Keratinocyte (primary cell): ENCODE results near the gene CTNNA2. TPM values are rescaled to one million over a fixed set of nuclear protein-coding genes. Genes with fewer than 3 reads are reported as not detected.

Experiments
- DNase-seq: peaks from one replicate; pipeline ENCODE4 v3.0.0-alpha.2; 2011; ENCODE audit warnings: low read depth, missing footprints, low spot score
- FAIRE-seq: peaks from 2 replicates; lab custom pipeline; 2011; peaks lifted over from hg19 to GRCh38; lab: Jason Lieb, UNC
- H2AFZ ChIP-seq: 2 replicates; pipeline ENCODE4 v1.6.0; 2012; ENCODE audit warnings: low read length, control low read depth, inconsistent platforms; ENCODE audit not compliant: control insufficient read depth
- H3K27ac ChIP-seq: 2 replicates; pipeline ENCODE4 v1.5.1; 2011; ENCODE audit warnings: low read length; ENCODE audit not compliant: control insufficient read depth, insufficient read depth
- H3K27me3 ChIP-seq: 3 replicates; pipeline ENCODE4 v1.6.0; 2011; ENCODE audit warnings: low read length; ENCODE audit not compliant: control insufficient read depth, insufficient read depth; ENCODE audit errors: extremely low read depth
- H3K36me3 ChIP-seq, 2 experiments: 2 replicates in 1 of 2; 3 replicates in 1 of 2; pipeline ENCODE4 v1.5.1; 2011; ENCODE audit warnings: low read length in 2 of 2, mild to moderate bottlenecking in 1 of 2; ENCODE audit not compliant: control insufficient read depth in 2 of 2, insufficient read depth in 2 of 2; ENCODE audit errors: extremely low read depth in 1 of 2
- H3K4me1 ChIP-seq: 3 replicates; pipeline ENCODE4 v1.5.1; 2011; ENCODE audit warnings: low read length; ENCODE audit not compliant: control insufficient read depth, insufficient read depth; ENCODE audit errors: extremely low read depth
- H3K4me2 ChIP-seq: 3 replicates; pipeline ENCODE4 v1.6.0; 2011; ENCODE audit warnings: low read depth, low read length; ENCODE audit not compliant: control insufficient read depth, insufficient read depth; ENCODE audit errors: extremely low read depth
- H3K4me3 ChIP-seq, 3 experiments: fragments of 200-600 bp in 1 of 3; sonication (generic) in 1 of 3; 2 replicates in 2 of 3; 3 replicates in 1 of 3; pipeline ENCODE4 v1.5.1; 2011 to 2016; ENCODE audit warnings: low read length in 3 of 3, mild to moderate bottlenecking in 3 of 3, control low read depth in 2 of 3, inconsistent platforms in 1 of 3, low read depth in 1 of 3, mixed read lengths in 1 of 3, mixed run types in 1 of 3, moderate library complexity in 1 of 3; ENCODE audit not compliant: control insufficient read depth in 2 of 3, insufficient read depth in 2 of 3; ENCODE audit errors: extremely low read depth in 1 of 3
- H3K79me2 ChIP-seq: 2 replicates; pipeline ENCODE4 v1.6.0; 2012; ENCODE audit warnings: low read length; ENCODE audit not compliant: control insufficient read depth, insufficient read depth
- H3K9ac ChIP-seq: 3 replicates; pipeline ENCODE4 v1.6.0; 2011; ENCODE audit warnings: low read length; ENCODE audit not compliant: control insufficient read depth, insufficient read depth; ENCODE audit errors: extremely low read depth
- H3K9me1 ChIP-seq: 3 replicates; pipeline ENCODE4 v1.6.0; 2011; ENCODE audit warnings: low read length; ENCODE audit not compliant: control insufficient read depth, insufficient read depth; ENCODE audit errors: extremely low read depth
- H3K9me3 ChIP-seq: 2 replicates; pipeline ENCODE4 v1.5.1; 2012; ENCODE audit warnings: low read depth, low read length; ENCODE audit not compliant: control insufficient read depth
- H4K20me1 ChIP-seq: 3 replicates; pipeline ENCODE4 v1.6.0; 2011; ENCODE audit warnings: low read length; ENCODE audit not compliant: control insufficient read depth, insufficient read depth; ENCODE audit errors: extremely low read depth
- CTCF ChIP-seq, 3 experiments: IDR thresholded peaks in 1 of 3; conservative IDR thresholded peaks in 1 of 3; optimal IDR thresholded peaks in 1 of 3; 2 replicates in 2 of 3; 3 replicates in 1 of 3; pipeline versions ENCODE3 to v1.5.1; 2011; ENCODE audit warnings: low read length in 3 of 3, mild to moderate bottlenecking in 3 of 3, moderate library complexity in 2 of 3, control low read depth in 1 of 3, inconsistent platforms in 1 of 3; ENCODE audit not compliant: insufficient read depth in 2 of 3; ENCODE audit errors: extremely low read depth in 1 of 3
- EZH2 ChIP-seq: IDR thresholded peaks from one replicate; pipeline ENCODE4 v1.6.1; 2012; ENCODE audit warnings: inconsistent platforms, mild to moderate bottlenecking, low read length, moderate library complexity
- dilution Hi-C: fragments of 300-500 bp; cut with MboI; formaldehyde crosslinking; loops from one replicate; pipeline ENCODE4 v1.7.0; 2020; ENCODE audit warnings: low sequenced_read_pairs; ENCODE audit not compliant: extremely low pct_ligation_motif_present
- polyA plus RNA-seq, 5 experiments: library from polyadenylated mRNA; depleted of rRNA in 3 of 5; stranded (reverse) in 3 of 5; stranded (forward) in 1 of 5; unstranded in 1 of 5; fragments of >200 nt; gene quantifications; 1 replicate in 1 of 5; 2 replicates in 3 of 5; 3 replicates in 1 of 5; pipeline versions ENCODE4 v1.2.1 to v1.2.3, GENCODE V29; 2011 to 2012; ENCODE audit warnings: missing spikeins in 2 of 5, low read depth in 1 of 5, low replicate concordance in 1 of 5

Gene CTNNA2
- polyA plus RNA-seq, 1 donor (not counting 4 experiments of a cell fraction or from before 2014, with no cell fraction given), result not detected

- H3K9me3 ChIP-seq, result peaks cover 4% of the 10 kb centered on the region
- H3K4me1 ChIP-seq, result no peaks in the 10 kb centered on the region
- TF ChIP-seq EZH2, result no peak
- no peak for TF ChIP-seq CTCF (optimal IDR thresholded peaks at IDR 0.05 in 1 of 3, IDR thresholded peaks at IDR 0.05 in 1 of 3, conservative IDR thresholded peaks at IDR 0.05 in 1 of 3; ENCODE audit: extremely low read depth in 1 of 3, insufficient read depth in 2 of 3, low read length in 3 of 3)
- H3K36me3 ChIP-seq, result no peaks in the 10 kb centered on the region
- H4K20me1 ChIP-seq, result no peaks in the 10 kb centered on the region
- H3K79me2 ChIP-seq, result no peaks in the 10 kb centered on the region
- H3K9me1 ChIP-seq, result no peaks in the 10 kb centered on the region
- no peak overlapping the region for H3K27ac ChIP-seq
- H3K27me3 ChIP-seq, result no peaks in the 10 kb centered on the region
- FAIRE-seq (no peak), DNase-seq (no peak)
- no peak overlapping the region for H3K4me3 ChIP-seq
- H2AFZ ChIP-seq, result no peak overlapping the region
- H3K9ac ChIP-seq, result no peak overlapping the region
- no peak overlapping the region for H3K4me2 ChIP-seq
- dilution Hi-C loops, result no loop called here
Observed at GRCh38 chr2:80026040-80026729, 513.3 kb downstream of the CTNNA2 start.

- H3K9me1 ChIP-seq, result no peaks in the 10 kb centered on the region
- no peaks in the 10 kb centered on the region for H3K4me1 ChIP-seq
- H3K36me3 ChIP-seq, result no peaks in the 10 kb centered on the region
- H4K20me1 ChIP-seq, result no peaks in the 10 kb centered on the region
- no peak overlapping the region for H3K27ac ChIP-seq
- dilution Hi-C loops, result no loop called here
- TF ChIP-seq CTCF (optimal IDR thresholded peaks at IDR 0.05 in 1 of 3, IDR thresholded peaks at IDR 0.05 in 1 of 3, conservative IDR thresholded peaks at IDR 0.05 in 1 of 3; ENCODE audit: extremely low read depth in 1 of 3, insufficient read depth in 2 of 3, low read length in 3 of 3), result no peak
- no peak for TF ChIP-seq EZH2
- DNase-seq (no peak), FAIRE-seq (no peak)
- H2AFZ ChIP-seq, result no peak overlapping the region
- no peak overlapping the region for H3K9ac ChIP-seq
- peaks cover 4% of the 10 kb centered on the region for H3K9me3 ChIP-seq
- no peaks in the 10 kb centered on the region for H3K79me2 ChIP-seq
- no peaks in the 10 kb centered on the region for H3K27me3 ChIP-seq
- no peak overlapping the region for H3K4me2 ChIP-seq
- H3K4me3 ChIP-seq, result no peak overlapping the region
Observed at GRCh38 chr2:80028051-80028450, 515.2 kb downstream of the CTNNA2 start.
